Effector memory CD4-positive, alpha-beta T cell (primary cell): ENCODE measurements around the gene SAMD1.

Experiments used
- DNase-seq, 3 donors: peaks; one replicate each; pipeline ENCODE4 v3.0.0-alpha.2; 2020
- H3K27ac ChIP-seq: 2 replicates; pipeline ENCODE4 v1.7.0; 2013; ENCODE audit warnings: mild to moderate bottlenecking, low read length, moderate library complexity; ENCODE audit not compliant: insufficient read depth, poor library complexity, severe bottlenecking
- H3K27me3 ChIP-seq: replicated peaks from 2 replicates; pipeline ENCODE4 v1.7.0; 2013; ENCODE audit warnings: mild to moderate bottlenecking, low read length; ENCODE audit not compliant: insufficient read depth, control insufficient read depth, poor library complexity, severe bottlenecking
- H3K36me3 ChIP-seq: 2 replicates; pipeline ENCODE4 v1.7.0; 2013; ENCODE audit warnings: mild to moderate bottlenecking, low read length, moderate library complexity; ENCODE audit not compliant: control insufficient read depth, insufficient read depth
- H3K4me1 ChIP-seq: 2 replicates; pipeline ENCODE4 v1.7.0; 2013; ENCODE audit warnings: low read length, mild to moderate bottlenecking; ENCODE audit not compliant: control insufficient read depth, insufficient read depth, poor library complexity, severe bottlenecking
- H3K4me3 ChIP-seq: 2 replicates; pipeline ENCODE4 v1.7.0; 2013; ENCODE audit warnings: low read length, low read depth, mild to moderate bottlenecking; ENCODE audit not compliant: insufficient read depth, poor library complexity, severe bottlenecking
- H3K9me3 ChIP-seq: 2 replicates; pipeline ENCODE4 v1.7.0; 2013; ENCODE audit warnings: mild to moderate bottlenecking, low read length, moderate library complexity; ENCODE audit not compliant: control insufficient read depth
- total RNA-seq, 3 donors: gene quantifications; one replicate each; lab custom pipeline; 2026; lab: John Stamatoyannopoulos, UW

SAMD1 gene
- 25.2 to 38.9 (median 35.8) reads per million in 3 donors for total RNA-seq

GRCh38 chr19:14090509-14091080, at the start of gene SAMD1:
SAMD1 (minus strand) TSS chr19:14090751.
- peak; percentile 75 to 83 (median 78) for DNase-seq
- Histone ChIP-seq H3K4me1 (no peaks in the 10 kb centered on the region), H3K27ac (peak within 1 kb of the TSS; percentile 77), H3K4me3 (peak within 1 kb of the TSS; percentile 77), H3K27me3 (no peaks in the 10 kb centered on the region), H3K36me3 (peaks cover 5% of the 10 kb centered on the region), H3K9me3 (no peaks in the 10 kb centered on the region)

- no peak overlapping the region for H3K27ac ChIP-seq
- H3K4me3 ChIP-seq = no peak overlapping the region
- H3K9me3 ChIP-seq = no peaks in the 10 kb centered on the region
- H3K4me1 ChIP-seq = peaks cover 16% of the 10 kb centered on the region
- no peaks in the 10 kb centered on the region for H3K27me3 ChIP-seq
- no peaks in the 10 kb centered on the region for H3K36me3 ChIP-seq
- no peak for DNase-seq
These were observed 49.4 kb upstream of the SAMD1 start for GRCh38 chr19:14139944-14140343.

GRCh38 chr19:14138576-14139265, 48.2 kb upstream of the SAMD1 start:
- Histone ChIP-seq H3K27ac (no peak overlapping the region), H3K27me3 (no peaks in the 10 kb centered on the region), H3K36me3 (no peaks in the 10 kb centered on the region), H3K9me3 (no peaks in the 10 kb centered on the region), H3K4me1 (peaks cover 16% of the 10 kb centered on the region), H3K4me3 (no peak overlapping the region)
- DNase-seq = no peak

- H3K36me3 ChIP-seq = no peaks in the 10 kb centered on the region
- peak; percentile 97 to 98 (median 97) for DNase-seq
- peak within 1 kb of the TSS; percentile 83 for H3K4me3 ChIP-seq
- H3K4me1 ChIP-seq = peaks cover 16% of the 10 kb centered on the region
- no peaks in the 10 kb centered on the region for H3K9me3 ChIP-seq
- H3K27me3 ChIP-seq = no peaks in the 10 kb centered on the region
- peak within 1 kb of the TSS; percentile 96 for H3K27ac ChIP-seq
These were observed 46.1 kb upstream of the SAMD1 start, which contains the start of gene ASF1B for GRCh38 chr19:14136509-14137281. ASF1B (minus strand) TSS chr19:14136589; CDS start chr19:14136456, 133 bp downstream.

- Histone ChIP-seq H3K27me3 (no peaks in the 10 kb centered on the region), H3K4me3 (peak overlapping the region; percentile 83), H3K36me3 (no peaks in the 10 kb centered on the region), H3K4me1 (peaks cover 16% of the 10 kb centered on the region), H3K9me3 (no peaks in the 10 kb centered on the region), H3K27ac (peak overlapping the region; percentile 61)
- DNase-seq = no peak
These were observed 45.5 kb upstream of the SAMD1 start for GRCh38 chr19:14135985-14136508.

- Histone ChIP-seq H3K4me1 (peaks cover 16% of the 10 kb centered on the region), H3K4me3 (no peak overlapping the region), H3K27me3 (no peaks in the 10 kb centered on the region), H3K27ac (no peak overlapping the region), H3K9me3 (no peaks in the 10 kb centered on the region), H3K36me3 (no peaks in the 10 kb centered on the region)
- no peak for DNase-seq
These were observed 44.8 kb upstream of the SAMD1 start for GRCh38 chr19:14135355-14135754.

GRCh38 chr19:14127929-14128509, 37.5 kb upstream of the SAMD1 start:
- H3K27ac ChIP-seq = no peak overlapping the region
- H3K36me3 ChIP-seq = no peaks in the 10 kb centered on the region
- no peaks in the 10 kb centered on the region for H3K27me3 ChIP-seq
- DNase-seq = no peak
- H3K4me1 ChIP-seq = no peaks in the 10 kb centered on the region
- no peaks in the 10 kb centered on the region for H3K9me3 ChIP-seq
- H3K4me3 ChIP-seq = no peak overlapping the region

GRCh38 chr19:14127176-14127575, 36.6 kb upstream of the SAMD1 start:
- H3K4me1 ChIP-seq = no peaks in the 10 kb centered on the region
- no peaks in the 10 kb centered on the region for H3K27me3 ChIP-seq
- H3K9me3 ChIP-seq = no peaks in the 10 kb centered on the region
- H3K36me3 ChIP-seq = no peaks in the 10 kb centered on the region
- H3K27ac ChIP-seq = no peak overlapping the region
- DNase-seq = no peak
- no peak overlapping the region for H3K4me3 ChIP-seq

- no peak overlapping the region for H3K27ac ChIP-seq
These were observed 32.4 kb upstream of the SAMD1 start for GRCh38 chr19:14122924-14123323.

More at GRCh38 chr19:14122924-14123323, 32.4 kb upstream of the SAMD1 start:
- DNase-seq = no peak
- no peaks in the 10 kb centered on the region for H3K9me3 ChIP-seq
- peaks cover 8% of the 10 kb centered on the region for H3K4me1 ChIP-seq
- H3K27me3 ChIP-seq = no peaks in the 10 kb centered on the region
- no peaks in the 10 kb centered on the region for H3K36me3 ChIP-seq
- H3K4me3 ChIP-seq = no peak overlapping the region
